ENCODE results near the gene WDR46. TPM values are rescaled to one million over a fixed set of nuclear protein-coding genes. Genes with fewer than 3 reads are reported as not detected.

The WDR46 gene
- total and polyA plus RNA-seq, 10 of the 15 experiments (the other 5 are each of a cell fraction or from before 2014, with no cell fraction given): 10.1 to 147 (median 86.0) TPM

- in situ Hi-C loops (cut with MboI): no loop called here
- no peaks in the 10 kb centered on the region for H4K20me1 ChIP-seq (ENCODE audit: control insufficient read depth, insufficient read depth)
- no peak overlapping the region for H3K27ac ChIP-seq (ENCODE audit: control insufficient read depth, insufficient read depth)
- no peak for FAIRE-seq
- POLR2A ChIA-PET: interaction anchor here (0.7 kb wide), 1 partner anchor 131 kb away, joined by 4 read pairs; no protein-coding TSS in a partner anchor
- no peak for DNase-seq (ENCODE audit: low read depth, low spot score)
- no peaks in the 10 kb centered on the region for H3K4me1 ChIP-seq (ENCODE audit: control insufficient read depth, insufficient read depth, low read length)
- H3K9ac ChIP-seq (ENCODE audit: control insufficient read depth, insufficient read depth, low read length): no peak overlapping the region
- no peaks in the 10 kb centered on the region for H3K79me2 ChIP-seq (ENCODE audit: control insufficient read depth, insufficient read depth, low read length)
- no peaks in the 10 kb centered on the region for H3K9me3 ChIP-seq (replicated peaks; ENCODE audit: control insufficient read depth, insufficient read depth, low read length)
- no peak overlapping the region for H3K4me2 ChIP-seq (ENCODE audit: control insufficient read depth, insufficient read depth)
- ATAC-seq: no peak
- CTCF ChIA-PET: interaction anchor here (1.1 to 1.8 kb wide), 2 partner anchors 12 to 83 kb away, joined by 3 to 6 read pairs; no protein-coding TSS in a partner anchor
- H3K27me3 ChIP-seq (replicated peaks in 1 of 2; ENCODE audit: control insufficient read depth in 2 of 2, insufficient read depth in 2 of 2, low read length in 1 of 2): peaks cover 2 to 3% of the 10 kb centered on the region in 2 experiments; a peak in 2 of 4 replicates
- SMC1A ChIA-PET (ENCODE audit: uncharacterized antibody, unreplicated experiment): no interaction called here
- TF ChIP-seq ZBTB11 (CRISPR knock-in tag; IDR thresholded peaks at IDR 0.05): no peak
- no peak for TF ChIP-seq RUNX3 (IDR thresholded peaks at IDR 0.05; ENCODE audit: low read length)
- no peak for TF ChIP-seq ASH2L (IDR thresholded peaks at IDR 0.05; ENCODE audit: borderline replicate concordance, low read depth)
- TF ChIP-seq PML (IDR thresholded peaks at IDR 0.05; ENCODE audit: low read length): no peak
- no peak overlapping the region for H3K4me3 ChIP-seq
- intact Hi-C loops (cut with micrococcal nuclease; ENCODE audit: unreplicated experiment): no loop called here
- no peaks in the 10 kb centered on the region for H3K36me3 ChIP-seq (ENCODE audit: control insufficient read depth in 2 of 2, insufficient read depth in 2 of 2, low read length in 1 of 2)
- no TSS peak for BruUV-seq (replicated peaks)
- RAD21 ChIA-PET (ENCODE audit: unreplicated experiment): interaction anchor here (2.6 kb wide), 1 partner anchor 13 kb away, joined by 6 read pairs; no protein-coding TSS in a partner anchor
- no peak overlapping the region for H2AFZ ChIP-seq (ENCODE audit: control insufficient read depth, low read depth, low read length)
These were observed 52.7 kb downstream of the WDR46 start for GRCh38 chr6:33236328-33236727.

Data from GM12878 (cell line).